HCT116 (cell line): ENCODE results near the gene ALG1.

Source experiments
- CEBPB ChIP-seq: IDR thresholded peaks from 2 replicates; pipeline ENCODE4 v1.6.1; 2012; ENCODE audit warnings: low read depth
- CTCF ChIP-seq, 3 experiments: fragments of 200-600 bp in 1 of 3; sonication (generic) in 1 of 3; IDR thresholded peaks in 2 of 3; conservative IDR thresholded peaks in 1 of 3; 2 replicates each; pipeline ENCODE4 v1.5.1; 2012 to 2017; ENCODE audit warnings: low read depth in 2 of 3, low read length in 2 of 3, antibody characterized with exemption in 1 of 3, borderline replicate concordance in 1 of 3, control low read depth in 1 of 3, mild to moderate bottlenecking in 1 of 3, mixed read lengths in 1 of 3, mixed run types in 1 of 3, moderate library complexity in 1 of 3; ENCODE audit not compliant: insufficient read depth in 1 of 3
- EGR1 ChIP-seq: IDR thresholded peaks from 2 replicates; pipeline ENCODE4 v1.6.1; 2012; ENCODE audit warnings: low read depth
- EZH2phosphoT487 ChIP-seq: fragments of 200-600 bp; IDR thresholded peaks from 2 replicates; pipeline ENCODE4 v1.6.1; 2018; ENCODE audit warnings: antibody characterized with exemption, borderline replicate concordance
- JUND ChIP-seq: IDR thresholded peaks from 2 replicates; pipeline ENCODE4 v1.6.1; 2012
- POLR2A ChIP-seq: IDR thresholded peaks from 2 replicates; pipeline ENCODE4 v1.7.0; 2011; ENCODE audit warnings: borderline replicate concordance; ENCODE audit not compliant: insufficient read depth, insufficient read length; ENCODE audit errors: extremely low read depth
- POLR2AphosphoS5 ChIP-seq: IDR thresholded peaks from 2 replicates; pipeline ENCODE4 v1.6.1; 2011; ENCODE audit warnings: mild to moderate bottlenecking, low read depth, low read length, moderate library complexity
- RAD21 ChIP-seq: IDR thresholded peaks from 2 replicates; pipeline ENCODE4 v1.6.1; 2012; ENCODE audit warnings: low read depth, mild to moderate bottlenecking
- REST ChIP-seq: IDR thresholded peaks from 2 replicates; pipeline ENCODE4 v1.6.1; 2012; ENCODE audit warnings: low read depth
- SRF ChIP-seq: IDR thresholded peaks from 2 replicates; pipeline ENCODE4 v1.6.1; 2012; ENCODE audit warnings: low read depth
- ZNF274 ChIP-seq: fragments of 200-500 bp; sonication (Bioruptor generic); IDR thresholded peaks from 2 replicates; pipeline ENCODE4 v1.6.1; 2014; ENCODE audit warnings: mild to moderate bottlenecking, low read depth, low read length, inconsistent platforms
- TF ChIP-seq, protein P1 (sequence below): IDR thresholded peaks from 2 replicates; pipeline ENCODE4 v1.6.1; 2012

GRCh38 chr16:5078626-5079025, 7.0 kb downstream of the ALG1 start:
- TF ChIP-seq POLR2A = no peak
- no peak for TF ChIP-seq CTCF (IDR thresholded peaks at IDR 0.05 in 2 of 3, conservative IDR thresholded peaks at IDR 0.05 in 1 of 3; ENCODE audit: borderline replicate concordance in 1 of 3, insufficient read depth in 1 of 3, low read depth in 2 of 3, low read length in 2 of 3)
- no peak for TF ChIP-seq SRF
- TF ChIP-seq ZNF274 = no peak
- TF ChIP-seq POLR2AphosphoS5 = no peak
- TF ChIP-seq EZH2phosphoT487 = no peak
- no peak for TF ChIP-seq JUND
- TF ChIP-seq, protein P1, sequence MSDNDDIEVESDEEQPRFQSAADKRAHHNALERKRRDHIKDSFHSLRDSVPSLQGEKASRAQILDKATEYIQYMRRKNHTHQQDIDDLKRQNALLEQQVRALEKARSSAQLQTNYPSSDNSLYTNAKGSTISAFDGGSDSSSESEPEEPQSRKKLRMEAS = no peak
- no peak for TF ChIP-seq CEBPB
- no peak for TF ChIP-seq EGR1
- no peak for TF ChIP-seq REST
- TF ChIP-seq RAD21 = no peak
